ENCODE measurements around the gene TRIM60. TPM values are rescaled to one million over a fixed set of nuclear protein-coding genes. Genes with fewer than 3 reads are reported as not detected.

The TRIM60 gene
- total and polyA plus RNA-seq, 2 of the 4 experiments (the other 2 are of a cell fraction), result not detected

- in situ Hi-C loops (cut with MboI; ENCODE audit: low sequenced_read_pairs) (no loop called here), dilution Hi-C loops (cut with HindIII; ENCODE audit: low sequenced_read_pairs, unreplicated experiment) (no loop called here), intact Hi-C loops (cut with micrococcal nuclease) (no loop called here)
- Histone ChIP-seq H2BK20ac (ENCODE audit: low read depth, low read length) (no peak overlapping the region), H3K36me3 (ENCODE audit: control insufficient read depth, insufficient read depth, low read length) (no peaks in the 10 kb centered on the region), H2AK5ac (ENCODE audit: low read depth, low read length) (no peak overlapping the region), H3K18ac (ENCODE audit: low read depth, low read length) (no peak overlapping the region), H3K4me1 (ENCODE audit: control insufficient read depth, insufficient read depth, low read length) (no peaks in the 10 kb centered on the region), H4K20me1 (ENCODE audit: insufficient read depth, low read length) (no peaks in the 10 kb centered on the region), H3K9ac (ENCODE audit: low read depth, low read length) (no peak overlapping the region), H3K56ac (ENCODE audit: extremely low read depth, insufficient read depth, low read length) (no peak overlapping the region), H2BK5ac (ENCODE audit: low read depth, low read length, poor library complexity, severe bottlenecking) (no peak overlapping the region), H2AFZ (replicated peaks; ENCODE audit: low read length, poor library complexity) (no peak overlapping the region), H4K8ac (ENCODE audit: low read depth in 2 of 2, low read length in 2 of 2) (no peak overlapping the region), H3K79me1 (ENCODE audit: low read depth in 1 of 2, low read length in 2 of 2) (no peaks in the 10 kb centered on the region), H3K14ac (replicated peaks; ENCODE audit: low read depth, low read length) (no peak overlapping the region), H3K4ac (ENCODE audit: low read depth, low read length) (no peak overlapping the region), H3K4me2 (ENCODE audit: low read depth, low read length) (no peak overlapping the region), H3K9me3 (ENCODE audit: control insufficient read depth, insufficient read depth, low read length) (no peaks in the 10 kb centered on the region), H3K4me3 (ENCODE audit: insufficient read depth, low read depth, low read length) (no peak overlapping the region), H4K91ac (ENCODE audit: insufficient read depth, low read depth, low read length) (no peak overlapping the region), H4K5ac (ENCODE audit: low read depth, low read length) (no peak overlapping the region), H2BK120ac (ENCODE audit: low read depth, low read length) (no peak overlapping the region), H2AK9ac (replicated peaks; ENCODE audit: low read depth, low read length, poor library complexity) (no peak overlapping the region), H3K27ac (ENCODE audit: insufficient read depth, low read length) (no peak overlapping the region), H2BK15ac (ENCODE audit: low read depth, low read length) (no peak overlapping the region), H3K23ac (ENCODE audit: low read depth, low read length) (no peak overlapping the region), H3K9me1 (ENCODE audit: insufficient read depth, low read length) (no peaks in the 10 kb centered on the region), H3K27me3 (ENCODE audit: control insufficient read depth, insufficient read depth, low read length) (no peaks in the 10 kb centered on the region)
- no CpG with 5 or more reads among the region's 6 CpGs for WGBS, 2 experiments (ENCODE audit: extremely low coverage in 2 of 2, insufficient read length in 1 of 2)
- CTCF ChIA-PET, result no interaction called here
- POLR2A ChIA-PET (ENCODE audit: unreplicated experiment), result no interaction called here
- no peak for ATAC-seq (ENCODE audit: low read depth)
- BruUV-seq (replicated peaks), result no TSS peak
- no peak for TF ChIP-seq RAD21 (IDR thresholded peaks at IDR 0.05; ENCODE audit: low read length)
- TF ChIP-seq USF2 (IDR thresholded peaks at IDR 0.05; ENCODE audit: low read depth, low read length), result no peak
- no peak for TF ChIP-seq MAZ (IDR thresholded peaks at IDR 0.05; ENCODE audit: borderline replicate concordance, low read depth, low read length)
- TF ChIP-seq RFX5 (IDR thresholded peaks at IDR 0.05; ENCODE audit: low read depth, low read length), result no peak
- TF ChIP-seq POLR2A (IDR thresholded peaks at IDR 0.05; ENCODE audit: low read depth, low read length), result no peak
- no peak for TF ChIP-seq CEBPB (IDR thresholded peaks at IDR 0.05; ENCODE audit: low read depth, low read length)
- no peak for TF ChIP-seq FOS (IDR thresholded peaks at IDR 0.05; ENCODE audit: low read depth, low read length)
- TF ChIP-seq CTCF (conservative IDR thresholded peaks at IDR 0.05; ENCODE audit: low read depth, low read length), result no peak
- no peak for TF ChIP-seq BHLHE40 (IDR thresholded peaks at IDR 0.05; ENCODE audit: low read depth, low read length)
- no peak for DNase-seq
Measured at GRCh38 chr4:164997941-164998340, 33.9 kb upstream of the TRIM60 start.
